ENCODE measurements around the gene BCL3.

BCL3 gene

GRCh38 chr19:44796701-44797115 is 48.2 kb downstream of the BCL3 start:
- DNase-seq = peak; percentile 35

GRCh38 chr19:44799627-44800346 is 51.3 kb downstream of the BCL3 start:
- no peak for DNase-seq

- peak; percentile 65 for DNase-seq
These were observed 52.0 kb downstream of the BCL3 start for GRCh38 chr19:44800461-44800860.

GRCh38 chr19:44803442-44804428 is 55.2 kb downstream of the BCL3 start:
- DNase-seq = no peak

DNA sequence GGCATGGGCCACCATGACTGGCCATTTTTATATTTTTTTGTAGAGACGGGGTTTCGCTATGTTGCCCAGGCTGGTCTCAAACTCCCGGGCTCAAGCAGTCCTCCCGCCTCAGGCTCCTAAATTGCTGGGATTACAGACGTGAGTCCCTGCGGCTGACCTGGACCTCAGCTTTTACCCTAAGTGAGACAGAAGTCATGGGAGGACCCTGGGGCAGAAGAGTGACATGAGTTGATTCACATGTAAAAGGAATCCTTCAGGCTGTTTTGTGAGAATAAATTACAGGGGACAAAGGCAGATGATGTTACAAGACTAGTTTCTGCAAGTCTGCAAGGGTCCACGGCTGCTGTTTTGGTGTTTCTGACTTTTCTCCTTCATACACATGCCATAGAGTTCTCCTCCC is 57.8 kb downstream of the BCL3 start:
- DNase-seq = no peak

DNA sequence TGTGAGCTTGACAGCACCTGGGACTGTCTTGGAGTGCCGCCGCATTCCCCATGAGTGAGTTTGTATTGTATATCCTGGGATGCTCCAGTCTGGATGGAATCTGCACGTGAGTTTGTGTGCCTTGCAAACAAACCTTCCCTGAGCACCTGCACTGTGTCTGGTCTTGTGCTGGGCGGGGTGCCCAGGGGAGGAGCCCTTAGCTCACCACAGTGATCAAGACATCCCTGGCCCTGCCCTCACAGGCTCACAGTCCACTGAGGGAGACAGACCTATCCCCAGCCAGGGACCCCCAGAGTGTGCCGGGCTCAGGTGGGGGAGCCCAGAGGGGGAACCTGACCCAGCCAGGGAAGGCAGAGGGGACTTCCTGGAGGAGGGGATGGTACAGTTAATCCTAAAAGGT is 58.7 kb downstream of the BCL3 start:
- no peak for DNase-seq

- peak; percentile 63 for DNase-seq
These were observed 59.3 kb downstream of the BCL3 start for GRCh38 chr19:44807652-44808462.

DNA sequence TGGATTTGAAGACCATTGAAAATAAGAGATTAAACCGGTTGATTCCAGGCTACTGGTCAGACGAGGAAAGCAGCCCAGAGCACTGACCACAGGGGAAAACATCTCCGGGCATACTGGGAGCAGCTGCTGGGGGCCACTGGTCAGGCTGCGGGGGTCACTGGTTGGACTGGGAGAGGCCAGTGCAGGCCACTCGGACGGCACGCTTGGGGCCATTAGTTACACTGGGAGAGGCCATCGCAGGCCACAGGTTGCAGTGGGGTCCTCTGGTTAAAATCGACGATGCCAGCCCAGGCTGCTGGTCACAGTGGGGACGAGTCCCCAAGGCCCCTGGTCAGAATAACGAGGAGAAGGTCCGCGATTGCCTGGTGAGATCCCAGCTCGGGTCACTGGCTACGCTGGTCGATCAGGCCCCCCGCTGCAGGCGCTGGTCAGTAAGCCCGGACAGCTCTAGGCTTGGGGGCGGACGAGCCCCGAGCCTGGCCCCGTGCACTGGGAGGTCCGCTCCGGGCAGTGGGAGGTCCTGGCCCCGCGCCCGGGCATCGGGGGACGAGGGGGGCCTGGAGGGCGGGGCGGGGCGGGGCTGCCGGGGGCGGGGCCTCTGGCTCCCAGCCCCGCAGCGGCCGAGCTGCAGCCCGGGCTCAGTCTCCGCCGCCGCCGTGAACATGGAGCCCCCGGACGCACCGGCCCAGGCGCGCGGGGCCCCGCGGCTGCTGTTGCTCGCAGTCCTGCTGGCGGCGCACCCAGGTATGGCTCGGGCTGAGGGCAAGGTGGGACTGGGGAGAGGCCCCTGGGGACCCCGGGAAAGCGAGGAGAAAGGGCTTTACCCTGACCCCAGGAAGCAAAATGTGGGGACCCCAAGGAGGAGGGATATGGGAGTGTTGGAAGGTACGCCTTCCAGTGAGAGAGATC is 60.2 kb downstream of the BCL3 start, which contains the start of gene BCAM:
Gene BCAM, plus strand, starts transcription at position 641 of the 909 bp plus-strand sequence. Its CDS starts 22 bp downstream, at position 663.
- DNase-seq = peak; percentile 70

Data from fibroblast of skin of right biceps (primary cell).